Suprapubic skin (tissue), 4 donors: ENCODE measurements around the gene KIF5C. TPM values are rescaled to one million over a fixed set of nuclear protein-coding genes. Genes with fewer than 3 reads are reported as not detected.
A peak's percentile ranks its signal among the peaks of the same experiment; 100 is the strongest.

Experiments used
- DNase-seq, 2 donors: peaks; one replicate each; pipeline ENCODE4 v3.0.0-alpha.2; 2019; ENCODE audit warnings: low spot score in 2 of 2
- H3K27ac ChIP-seq: fragments of 200-600 bp; sonication (generic); one replicate; pipeline ENCODE4 v1.5.1; 2019
- H3K27me3 ChIP-seq: fragments of 200-600 bp; sonication (generic); one replicate; pipeline ENCODE4 v1.5.1; 2019
- H3K36me3 ChIP-seq: fragments of 200-600 bp; sonication (generic); one replicate; pipeline ENCODE4 v1.5.1; 2019
- H3K4me1 ChIP-seq: fragments of 200-600 bp; sonication (generic); one replicate; pipeline ENCODE4 v1.5.1; 2019
- H3K4me3 ChIP-seq: fragments of 200-600 bp; sonication (generic); one replicate; pipeline ENCODE4 v1.5.1; 2019; ENCODE audit warnings: mild to moderate bottlenecking
- H3K9me3 ChIP-seq: fragments of 200-600 bp; sonication (generic); one replicate; pipeline ENCODE4 v1.5.1; 2019
- EP300 ChIP-seq: sonication (generic); formaldehyde crosslinking; IDR thresholded peaks from one replicate; pipeline ENCODE4 v1.6.1; 2017; ENCODE audit warnings: antibody characterized with exemption
- POLR2A ChIP-seq, 2 donors: fragments of 450-650 bp; IDR thresholded peaks; one replicate each; pipeline ENCODE4 v1.6.1; 2017; ENCODE audit warnings: antibody characterized with exemption in 2 of 2, mild to moderate bottlenecking in 2 of 2, moderate library complexity in 2 of 2
- POLR2AphosphoS5 ChIP-seq, 3 donors: sonication (generic); formaldehyde crosslinking; IDR thresholded peaks; one replicate each; pipeline ENCODE4 v1.6.1; 2017; ENCODE audit warnings: antibody characterized with exemption in 3 of 3
- WGBS: methylation state at CpG from one replicate; pipeline ENCODE4 v1.1.5; 2018; 5-methylcytosine and 5-hydroxymethylcytosine counted together
- total RNA-seq, 4 donors: library from RNA; depleted of rRNA; stranded (reverse); fragments of >200 nt; gene quantifications; one replicate each; pipeline ENCODE4 v1.1.0, GENCODE V29; 2016
- TF ChIP-seq, protein P1 (sequence below), 2 donors: fragments of 200-600 bp in 1 of 2; fragments of 450-650 bp in 1 of 2; sonication (generic) in 1 of 2; IDR thresholded peaks; one replicate each; pipeline ENCODE4 v1.5.1; 2016 to 2019; ENCODE audit warnings: antibody characterized with exemption in 2 of 2, mild to moderate bottlenecking in 1 of 2, moderate library complexity in 1 of 2

KIF5C gene
- total RNA-seq, 4 donors from 2014 or later: 0.30 to 3.2 (median 1.5) TPM

DNA sequence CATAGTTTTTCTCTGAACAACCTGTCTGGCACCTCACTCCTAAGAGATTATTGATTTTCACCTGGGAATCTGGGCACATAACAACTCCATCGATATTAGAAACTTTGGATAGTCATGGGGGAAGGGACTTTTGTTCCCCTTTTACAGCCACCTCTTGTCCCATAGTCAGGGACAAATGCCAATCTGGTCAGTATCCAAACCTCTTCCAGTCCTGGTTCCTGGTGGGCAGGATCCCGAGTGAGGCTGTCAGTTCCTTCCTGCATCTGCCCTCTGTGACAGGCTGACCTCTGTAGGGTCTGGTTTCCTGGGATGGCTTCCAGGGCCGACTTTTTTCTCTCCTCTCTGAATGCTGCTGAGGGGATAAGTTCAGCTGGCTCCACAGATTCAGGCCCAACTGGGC, 11.0 kb downstream of the KIF5C start:
- Histone ChIP-seq H3K27me3 (peaks cover 52% of the 10 kb centered on the region), H3K4me1 (peaks cover 12% of the 10 kb centered on the region), H3K27ac (no peak overlapping the region), H3K36me3 (no peaks in the 10 kb centered on the region), H3K4me3 (no peak overlapping the region), H3K9me3 (no peaks in the 10 kb centered on the region)
- DNase-seq: no peak
- TF ChIP-seq, protein P1, sequence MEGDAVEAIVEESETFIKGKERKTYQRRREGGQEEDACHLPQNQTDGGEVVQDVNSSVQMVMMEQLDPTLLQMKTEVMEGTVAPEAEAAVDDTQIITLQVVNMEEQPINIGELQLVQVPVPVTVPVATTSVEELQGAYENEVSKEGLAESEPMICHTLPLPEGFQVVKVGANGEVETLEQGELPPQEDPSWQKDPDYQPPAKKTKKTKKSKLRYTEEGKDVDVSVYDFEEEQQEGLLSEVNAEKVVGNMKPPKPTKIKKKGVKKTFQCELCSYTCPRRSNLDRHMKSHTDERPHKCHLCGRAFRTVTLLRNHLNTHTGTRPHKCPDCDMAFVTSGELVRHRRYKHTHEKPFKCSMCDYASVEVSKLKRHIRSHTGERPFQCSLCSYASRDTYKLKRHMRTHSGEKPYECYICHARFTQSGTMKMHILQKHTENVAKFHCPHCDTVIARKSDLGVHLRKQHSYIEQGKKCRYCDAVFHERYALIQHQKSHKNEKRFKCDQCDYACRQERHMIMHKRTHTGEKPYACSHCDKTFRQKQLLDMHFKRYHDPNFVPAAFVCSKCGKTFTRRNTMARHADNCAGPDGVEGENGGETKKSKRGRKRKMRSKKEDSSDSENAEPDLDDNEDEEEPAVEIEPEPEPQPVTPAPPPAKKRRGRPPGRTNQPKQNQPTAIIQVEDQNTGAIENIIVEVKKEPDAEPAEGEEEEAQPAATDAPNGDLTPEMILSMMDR (IDR thresholded peaks at IDR 0.05): no peak
- no peak for TF ChIP-seq POLR2A (IDR thresholded peaks at IDR 0.05)
- no peak for TF ChIP-seq POLR2AphosphoS5 (IDR thresholded peaks at IDR 0.05)
- TF ChIP-seq EP300: no peak
- WGBS: 69% methylated on average over 2 of the region's 3 CpGs

DNA sequence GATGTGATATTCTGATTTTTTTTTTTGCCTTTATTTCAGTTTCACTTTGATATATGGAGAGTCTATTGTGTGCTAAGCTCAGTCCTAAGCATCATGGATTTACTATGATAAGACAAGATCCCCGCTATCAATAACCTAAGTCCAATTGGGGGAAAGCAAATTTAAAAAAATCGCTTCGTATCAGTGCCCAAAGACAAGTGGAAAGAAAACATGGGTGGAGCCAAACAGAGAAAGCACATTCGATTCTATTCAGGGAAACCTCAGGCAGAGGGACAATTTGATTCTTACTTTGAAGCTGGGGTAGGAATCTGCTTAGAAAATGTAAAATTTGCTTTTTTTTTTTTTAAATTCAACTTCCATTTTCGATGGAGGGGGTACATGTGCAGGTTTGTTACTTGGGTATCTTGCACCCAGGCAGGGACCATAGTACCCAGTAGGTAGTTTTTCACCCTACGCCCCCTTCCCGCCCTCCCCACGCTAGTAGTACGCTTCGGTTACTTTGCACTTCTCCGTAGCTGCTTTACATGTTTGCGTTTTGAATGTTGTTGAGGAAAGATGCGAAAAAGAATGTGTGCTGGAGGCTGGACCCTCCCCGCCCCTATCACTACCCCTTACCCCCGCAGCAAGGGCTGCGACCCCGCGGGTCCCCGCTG, 12.4 kb downstream of the KIF5C start:
- peaks cover 54% of the 10 kb centered on the region for H3K27me3 ChIP-seq
- no peak for TF ChIP-seq POLR2A (IDR thresholded peaks at IDR 0.05)
- no peak for TF ChIP-seq POLR2AphosphoS5 (IDR thresholded peaks at IDR 0.05)
- TF ChIP-seq EP300: no peak
- TF ChIP-seq, protein P1 (IDR thresholded peaks at IDR 0.05): no peak
- WGBS: 13% methylated on average over 15 of the region's 19 CpGs
- DNase-seq: no peak
- no peaks in the 10 kb centered on the region for H3K36me3 ChIP-seq
- peaks cover 12% of the 10 kb centered on the region for H3K4me1 ChIP-seq
- no peak overlapping the region for H3K27ac ChIP-seq
- no peaks in the 10 kb centered on the region for H3K9me3 ChIP-seq
- peak overlapping the region; percentile 44 for H3K4me3 ChIP-seq

DNA sequence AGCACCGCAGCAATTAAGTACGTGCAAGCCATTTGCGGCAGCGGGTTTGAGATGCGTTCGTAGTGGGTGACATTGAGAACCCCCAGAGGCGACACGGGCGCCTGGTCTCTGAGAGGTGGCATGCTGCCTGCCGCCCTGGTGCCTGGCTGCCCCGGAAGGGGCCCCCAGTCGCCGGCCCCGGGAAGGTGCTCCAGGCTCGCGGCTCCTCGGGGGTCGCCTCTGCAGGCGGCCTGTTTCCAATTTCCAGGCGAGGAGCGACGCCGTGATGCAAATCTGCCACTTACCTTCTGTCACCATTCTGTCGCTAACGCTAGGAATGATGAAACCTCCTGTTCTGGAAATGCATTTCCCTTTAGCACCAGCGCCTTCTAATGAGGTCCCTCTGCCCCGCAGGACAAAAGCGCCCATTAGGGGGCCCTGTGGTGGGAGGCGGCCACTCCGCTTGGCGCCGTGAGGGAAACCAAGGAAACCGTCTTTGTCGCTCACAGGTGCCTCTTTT, 13.0 kb downstream of the KIF5C start:
- 12% methylated on average over 14 of the region's 34 CpGs for WGBS
- Histone ChIP-seq H3K4me3 (peak overlapping the region; percentile 44), H3K27me3 (peaks cover 51% of the 10 kb centered on the region), H3K9me3 (no peaks in the 10 kb centered on the region), H3K36me3 (no peaks in the 10 kb centered on the region), H3K27ac (no peak overlapping the region), H3K4me1 (peaks cover 12% of the 10 kb centered on the region)
- TF ChIP-seq, protein P1 (IDR thresholded peaks at IDR 0.05): no peak
- no peak for TF ChIP-seq POLR2AphosphoS5 (IDR thresholded peaks at IDR 0.05)
- TF ChIP-seq POLR2A (IDR thresholded peaks at IDR 0.05): no peak
- no peak for TF ChIP-seq EP300
- no peak for DNase-seq

DNA sequence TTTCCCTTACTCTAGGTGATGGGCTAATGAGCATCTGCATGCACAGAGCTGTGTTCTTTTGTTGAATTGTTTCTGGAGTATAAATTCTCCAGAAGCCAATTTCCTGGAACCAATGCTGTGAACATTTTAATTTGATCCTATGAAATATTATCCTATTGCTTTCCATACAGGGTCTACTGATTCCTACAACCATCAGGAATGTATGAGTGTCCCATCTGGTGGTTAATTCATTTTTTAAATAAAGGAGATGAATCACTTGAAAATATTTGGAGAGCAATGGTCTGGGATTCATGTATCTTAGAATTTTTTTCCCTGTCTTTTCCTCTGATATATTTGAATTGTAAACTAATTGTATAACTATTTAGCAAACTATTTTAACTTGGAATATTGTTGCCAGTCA, 14.0 kb downstream of the KIF5C start:
- H3K36me3 ChIP-seq: no peaks in the 10 kb centered on the region
- H3K9me3 ChIP-seq: no peaks in the 10 kb centered on the region
- H3K27me3 ChIP-seq: peaks cover 51% of the 10 kb centered on the region
- no peak for TF ChIP-seq EP300
- no peak overlapping the region for H3K27ac ChIP-seq
- H3K4me1 ChIP-seq: peaks cover 12% of the 10 kb centered on the region
- no peak overlapping the region for H3K4me3 ChIP-seq
- no peak for DNase-seq

DNA sequence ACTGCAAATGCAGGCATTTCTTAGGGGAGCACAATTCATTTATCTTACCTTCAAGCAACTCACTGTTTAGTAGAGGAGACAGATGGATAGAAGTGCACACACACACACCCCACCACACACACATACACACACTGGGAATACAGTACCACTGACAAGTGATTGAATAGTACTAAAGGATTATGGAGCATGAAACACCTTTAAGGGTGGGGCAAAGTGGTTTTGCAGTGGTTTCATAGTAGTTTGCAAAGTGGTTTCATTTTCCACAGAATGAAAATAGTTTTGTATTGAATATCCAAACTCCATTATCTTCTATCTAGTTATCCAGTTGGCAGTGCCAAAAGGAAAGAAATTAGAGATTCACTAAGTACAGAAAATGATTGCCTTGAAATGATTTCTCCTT, 18.9 kb downstream of the KIF5C start:
- no peaks in the 10 kb centered on the region for H3K9me3 ChIP-seq
- no peak for TF ChIP-seq POLR2A (IDR thresholded peaks at IDR 0.05)
- no peak for TF ChIP-seq POLR2AphosphoS5 (IDR thresholded peaks at IDR 0.05)
- TF ChIP-seq, protein P1 (IDR thresholded peaks at IDR 0.05): no peak
- no peak for TF ChIP-seq EP300
- H3K4me1 ChIP-seq: no peaks in the 10 kb centered on the region
- no peaks in the 10 kb centered on the region for H3K36me3 ChIP-seq
- peaks cover 28% of the 10 kb centered on the region for H3K27me3 ChIP-seq
- no peak for DNase-seq
- H3K27ac ChIP-seq: no peak overlapping the region
- H3K4me3 ChIP-seq: no peak overlapping the region

DNA sequence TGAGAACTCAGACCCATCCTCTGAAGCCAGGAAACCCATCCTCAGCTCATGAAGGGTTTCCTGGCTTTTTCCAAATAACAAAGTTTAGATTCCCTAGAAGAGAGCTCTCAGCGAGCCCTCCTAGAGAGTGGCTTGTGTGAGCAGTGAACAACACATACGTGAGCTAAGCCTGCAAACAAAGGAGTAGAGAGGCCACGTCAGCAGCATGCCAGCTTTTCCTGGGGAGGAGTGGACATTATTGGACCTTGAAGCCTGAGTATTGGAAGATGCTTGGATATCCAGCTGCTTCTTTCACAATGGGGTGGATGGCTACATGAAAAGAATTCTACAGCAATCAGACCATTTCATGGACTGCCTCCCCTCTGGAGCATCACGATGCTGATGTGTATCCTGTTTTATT, 21.1 kb downstream of the KIF5C start:
- H3K27me3 ChIP-seq: peaks cover 15% of the 10 kb centered on the region
- 83% methylated on average over 4 of the region's 4 CpGs for WGBS

More for the DNA sequence above, 21.1 kb downstream of the KIF5C start:
- Histone ChIP-seq H3K9me3 (no peaks in the 10 kb centered on the region), H3K4me1 (no peaks in the 10 kb centered on the region), H3K27ac (no peak overlapping the region), H3K4me3 (no peak overlapping the region), H3K36me3 (no peaks in the 10 kb centered on the region)
- TF ChIP-seq, protein P1 (IDR thresholded peaks at IDR 0.05): no peak
- TF ChIP-seq EP300 (no peak), POLR2AphosphoS5 (IDR thresholded peaks at IDR 0.05) (no peak)
- no peak for DNase-seq
